Ishikawa (cell line): ENCODE data around the gene SMC4.

Experiments used
- CEBPB ChIP-seq: IDR thresholded peaks from 2 replicates; pipeline ENCODE4 v1.6.1; 2012
- CREB1 ChIP-seq: IDR thresholded peaks from 2 replicates; pipeline ENCODE4 v1.6.1; 2012; ENCODE audit warnings: low read depth
- EGR1 ChIP-seq: IDR thresholded peaks from 2 replicates; pipeline ENCODE4 v1.6.1; 2012
- EP300 ChIP-seq: IDR thresholded peaks from 2 replicates; pipeline ENCODE4 v1.6.1; 2012; ENCODE audit warnings: borderline replicate concordance
- FOXM1 ChIP-seq: IDR thresholded peaks from 2 replicates; pipeline ENCODE4 v1.6.1; 2012; ENCODE audit warnings: low read depth, borderline replicate concordance
- MAX ChIP-seq: IDR thresholded peaks from 2 replicates; pipeline ENCODE4 v1.6.1; 2012
- NFIC ChIP-seq: IDR thresholded peaks from 2 replicates; pipeline ENCODE4 v1.6.1; 2012
- RAD21 ChIP-seq: IDR thresholded peaks from 2 replicates; pipeline ENCODE4 v1.6.1; 2012; ENCODE audit warnings: low read depth
- REST ChIP-seq: IDR thresholded peaks from 2 replicates; pipeline ENCODE4 v1.6.1; 2012; ENCODE audit warnings: low read depth, mild to moderate bottlenecking
- TAF1 ChIP-seq: IDR thresholded peaks from 2 replicates; pipeline ENCODE4 v1.6.1; 2012; ENCODE audit warnings: low read depth, mild to moderate bottlenecking
- TCF12 ChIP-seq: IDR thresholded peaks from 2 replicates; pipeline ENCODE4 v1.6.1; 2012; ENCODE audit warnings: low read depth
- TEAD4 ChIP-seq: IDR thresholded peaks from 2 replicates; pipeline ENCODE4 v1.6.1; 2012
- USF1 ChIP-seq: IDR thresholded peaks from 2 replicates; pipeline ENCODE4 v1.6.1; 2012
- YY1 ChIP-seq: IDR thresholded peaks from 2 replicates; pipeline ENCODE4 v1.6.1; 2012; ENCODE audit warnings: low read depth
- ZBTB7A ChIP-seq: IDR thresholded peaks from 2 replicates; pipeline ENCODE4 v1.6.1; 2012; ENCODE audit warnings: low read depth

Gene SMC4

GRCh38 chr3:160447544-160447943 lies 48.1 kb downstream of the SMC4 start:
- TF ChIP-seq USF1: no peak
- no peak for TF ChIP-seq FOXM1
- no peak for TF ChIP-seq EP300
- no peak for TF ChIP-seq ZBTB7A
- no peak for TF ChIP-seq CREB1

- TF ChIP-seq ZBTB7A (no peak), TEAD4 (no peak), EP300 (peak; percentile 15; the same call in 1 of the 2 replicates), REST (no peak), CREB1 (no peak), NFIC (no peak), TAF1 (peak; percentile 69), YY1 (0 out of 2 replicates have a peak, but pooled peaks have one; percentile 16), USF1 (no peak)
Measured at GRCh38 chr3:160448845-160449635, 49.6 kb downstream of the SMC4 start.

- TF ChIP-seq EP300: 0 out of 2 replicates have a peak, but pooled peaks have one; percentile 3
- peak; percentile 19; the same call in 1 of the 2 replicates for TF ChIP-seq YY1
- no peak for TF ChIP-seq CEBPB
- TF ChIP-seq REST: no peak
- TF ChIP-seq USF1: no peak; the same call in 1 of the 2 replicates
- 0 out of 2 replicates have a peak, but pooled peaks have one; percentile 28 for TF ChIP-seq NFIC
- TF ChIP-seq CREB1: no peak
- no peak for TF ChIP-seq EGR1
- no peak for TF ChIP-seq RAD21
- peak; percentile 62 for TF ChIP-seq TAF1
- TF ChIP-seq ZBTB7A: no peak
- TF ChIP-seq MAX: peak; percentile 82
- TF ChIP-seq TEAD4: 0 out of 2 replicates have a peak, but pooled peaks have one; percentile 20
- peak; percentile 100 for TF ChIP-seq FOXM1
- no peak; the same call in 1 of the 2 replicates for TF ChIP-seq TCF12
Measured at GRCh38 chr3:160449636-160450598, 50.5 kb downstream of the SMC4 start, which contains the start of gene TRIM59. TSS of gene TRIM59 (minus strand) at chr3:160449786. CDS start at chr3:160439183, 10,603 bp downstream.

- no peak for TF ChIP-seq FOXM1
Measured at GRCh38 chr3:160450846-160451245, 51.4 kb downstream of the SMC4 start.

GRCh38 chr3:160451602-160452001 lies 52.2 kb downstream of the SMC4 start:
- no peak for TF ChIP-seq RAD21
- TF ChIP-seq CREB1: no peak
- no peak for TF ChIP-seq ZBTB7A

- TF ChIP-seq REST: no peak
- no peak for TF ChIP-seq NFIC
- TF ChIP-seq EP300: no peak
- TF ChIP-seq RAD21: no peak
- TF ChIP-seq CREB1: no peak
- TF ChIP-seq TEAD4: no peak
- no peak for TF ChIP-seq TCF12
- TF ChIP-seq TAF1: no peak
- TF ChIP-seq MAX: no peak
Measured at GRCh38 chr3:160454995-160455394, 55.5 kb downstream of the SMC4 start.
